Ovary (tissue), 9 donors: Measurements from ENCODE around the gene NPAS3. TPM values are rescaled to one million over a fixed set of nuclear protein-coding genes. Genes with fewer than 3 reads are reported as not detected.

Experiments used
- DNase-seq, 5 donors: peaks; one replicate each; pipeline ENCODE4 v3.0.0-alpha.2; 2019 to 2020
- H3K27ac ChIP-seq, 2 donors: fragments of 200-600 bp; one replicate each; pipeline versions ENCODE4 v1.5.1 to v1.8.0; 2019 to 2022
- H3K27me3 ChIP-seq: fragments of 200-600 bp; one replicate; pipeline ENCODE4 v1.8.0; 2022
- H3K36me3 ChIP-seq: fragments of 200-600 bp; sonication (generic); one replicate; pipeline ENCODE4 v1.5.1; 2019
- H3K4me1 ChIP-seq: one replicate; pipeline ENCODE4 v1.8.1; 2013; ENCODE audit warnings: mild to moderate bottlenecking, moderate library complexity; ENCODE audit not compliant: insufficient read depth
- H3K4me3 ChIP-seq: fragments of 200-600 bp; sonication (generic); one replicate; pipeline ENCODE4 v1.5.1; 2017
- H3K9me3 ChIP-seq, 2 donors: fragments of 200-600 bp in 1 of 2; sonication (generic) in 1 of 2; one replicate each; pipeline versions ENCODE4 v1.5.1 to v1.8.1; 2013 to 2019; ENCODE audit warnings: mild to moderate bottlenecking in 1 of 2, moderate library complexity in 1 of 2
- EP300 ChIP-seq: sonication (generic); formaldehyde crosslinking; IDR thresholded peaks from one replicate; pipeline ENCODE4 v1.6.1; 2017; ENCODE audit warnings: antibody characterized with exemption
- POLR2A ChIP-seq: fragments of 450-650 bp; IDR thresholded peaks from one replicate; pipeline ENCODE4 v1.6.1; 2017; ENCODE audit warnings: antibody characterized with exemption, mild to moderate bottlenecking, moderate library complexity
- WGBS, 3 donors: extraction: QIAGEN DNeasy Blood & Tissue Kit in 1 of 3; methylation state at CpG; one replicate each; pipeline versions ENCODE4 v1.1.5 to v1.1.7; 2013 to 2017; 5-methylcytosine and 5-hydroxymethylcytosine counted together
- intact Hi-C, 4 donors: fragments of 100-400 bp; cut with DNase I; formaldehyde crosslinking; loops; one replicate each; pipeline versions ENCODE4 v1.11.0 to v1.15.1; 2022 to 2023
- polyA plus RNA-seq, 2 donors: library from polyadenylated mRNA; stranded (reverse); fragments of 200-250 nt in 1 of 2; fragments of 350-450 nt in 1 of 2; fragmentation: Illumina TruSeq in 1 of 2; extraction: RNeasy Lipid Tissue Mini Kit (QIAGEN cat#74804) in 1 of 2; gene quantifications; one replicate each; pipeline ENCODE4 v1.2.3, GENCODE V29; 2013 to 2014
- total RNA-seq, 7 donors: library from RNA; depleted of rRNA in 2 of 7; stranded (reverse); fragments of >200 nt in 2 of 7; fragmentation: NEBNext Ultra II Directional in 3 of 7; extraction: Animal tissue kit (Norgen Biotek cat#: 25700) in 3 of 7; gene quantifications; one replicate each; pipeline versions ENCODE4 v1.1.0 to v1.2.4, GENCODE V29; 2016 to 2023
- TF ChIP-seq, protein P1 (sequence below), 3 donors: fragments of 450-650 bp in 2 of 3; fragments of 200-600 bp in 1 of 3; IDR thresholded peaks; one replicate each; pipeline versions ENCODE4 v1.5.1 to v1.8.0; 2016 to 2022; ENCODE audit warnings: antibody characterized with exemption in 3 of 3, mild to moderate bottlenecking in 1 of 3
- donor health status: DM: no; HTN: no; CAD: no; lungs with moderate emphysema.
- donor health status: DM: no; HTN: no; CAD: no.
- donor health status: Bipolar disorder and iron deficiency.
- donor health status: DM: yes; HTN: yes; CAD: no.
- donor health status: DM: no; HTN: no; CAD: no.
- donor health status: DM: yes; HTN: yes; CAD: no.

Gene NPAS3
- total and polyA plus RNA-seq, 9 donors = 1.9 to 15.4 (median 11.4) TPM

DNA sequence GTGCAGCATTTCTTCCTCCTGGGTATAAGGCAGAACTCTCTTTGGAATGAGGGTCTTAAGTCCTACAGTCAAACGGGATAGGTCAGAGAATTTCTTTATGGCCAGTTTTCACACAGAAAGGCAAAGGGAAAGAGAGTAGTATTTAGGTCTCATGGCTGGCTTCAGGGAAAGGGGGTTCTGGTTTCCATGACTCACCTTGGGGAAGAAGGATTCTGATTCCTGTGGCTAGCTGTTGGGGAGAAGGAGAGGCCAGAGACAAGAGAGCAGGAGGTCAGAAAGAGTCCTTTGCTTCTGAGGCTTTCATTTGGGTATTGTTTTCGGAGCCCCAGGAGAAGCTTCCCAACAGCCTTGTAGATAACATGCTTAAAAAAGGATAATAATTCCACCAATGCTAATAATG, 332.5 kb downstream of the NPAS3 start:
- H3K9me3 ChIP-seq = no peaks in the 10 kb centered on the region
- H3K4me3 ChIP-seq = no peak overlapping the region
- 57 to 74% (median 65%) methylated on average over 2 of the region's 2 CpGs for WGBS, 3 donors
- no peak for DNase-seq
- H3K27me3 ChIP-seq = no peaks in the 10 kb centered on the region
- H3K36me3 ChIP-seq = no peaks in the 10 kb centered on the region
- no peaks in the 10 kb centered on the region for H3K4me1 ChIP-seq
- no peak overlapping the region for H3K27ac ChIP-seq
- TF ChIP-seq POLR2A (no peak), EP300 (no peak)
- TF ChIP-seq, protein P1, sequence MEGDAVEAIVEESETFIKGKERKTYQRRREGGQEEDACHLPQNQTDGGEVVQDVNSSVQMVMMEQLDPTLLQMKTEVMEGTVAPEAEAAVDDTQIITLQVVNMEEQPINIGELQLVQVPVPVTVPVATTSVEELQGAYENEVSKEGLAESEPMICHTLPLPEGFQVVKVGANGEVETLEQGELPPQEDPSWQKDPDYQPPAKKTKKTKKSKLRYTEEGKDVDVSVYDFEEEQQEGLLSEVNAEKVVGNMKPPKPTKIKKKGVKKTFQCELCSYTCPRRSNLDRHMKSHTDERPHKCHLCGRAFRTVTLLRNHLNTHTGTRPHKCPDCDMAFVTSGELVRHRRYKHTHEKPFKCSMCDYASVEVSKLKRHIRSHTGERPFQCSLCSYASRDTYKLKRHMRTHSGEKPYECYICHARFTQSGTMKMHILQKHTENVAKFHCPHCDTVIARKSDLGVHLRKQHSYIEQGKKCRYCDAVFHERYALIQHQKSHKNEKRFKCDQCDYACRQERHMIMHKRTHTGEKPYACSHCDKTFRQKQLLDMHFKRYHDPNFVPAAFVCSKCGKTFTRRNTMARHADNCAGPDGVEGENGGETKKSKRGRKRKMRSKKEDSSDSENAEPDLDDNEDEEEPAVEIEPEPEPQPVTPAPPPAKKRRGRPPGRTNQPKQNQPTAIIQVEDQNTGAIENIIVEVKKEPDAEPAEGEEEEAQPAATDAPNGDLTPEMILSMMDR (IDR thresholded peaks at IDR 0.05) = no peak
- intact Hi-C loops = no loop called here

DNA sequence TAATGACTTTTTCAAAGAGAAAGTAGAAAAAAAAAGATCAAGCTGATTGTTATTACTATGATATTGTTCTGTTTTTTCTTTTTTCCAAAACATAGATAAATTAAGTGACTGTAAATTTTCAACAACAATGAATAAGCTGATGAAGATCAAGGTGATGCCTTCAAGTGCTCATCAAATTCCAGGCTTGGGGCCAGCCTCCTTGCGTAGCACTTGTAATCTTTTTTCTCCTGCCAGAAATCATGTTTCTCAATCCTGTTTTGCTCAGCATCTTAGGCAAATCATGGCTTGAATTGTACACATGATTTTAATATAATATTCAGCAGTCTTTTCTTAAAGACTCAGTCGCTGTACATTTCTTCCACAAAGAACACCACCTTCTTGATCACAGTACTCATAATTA, 333.2 kb downstream of the NPAS3 start:
- Histone ChIP-seq H3K27ac (no peak overlapping the region), H3K4me1 (no peaks in the 10 kb centered on the region), H3K9me3 (no peaks in the 10 kb centered on the region), H3K36me3 (no peaks in the 10 kb centered on the region), H3K27me3 (no peaks in the 10 kb centered on the region), H3K4me3 (no peak overlapping the region)
- intact Hi-C loops = no loop called here
- WGBS, 3 donors = 59 to 68% (median 64%) methylated on average over 2 of the region's 2 CpGs
- DNase-seq = peak in 2 of 5 donors; percentile 19 to 30
- TF ChIP-seq POLR2A (no peak), EP300 (no peak)
- TF ChIP-seq, protein P1 (IDR thresholded peaks at IDR 0.05) = no peak

DNA sequence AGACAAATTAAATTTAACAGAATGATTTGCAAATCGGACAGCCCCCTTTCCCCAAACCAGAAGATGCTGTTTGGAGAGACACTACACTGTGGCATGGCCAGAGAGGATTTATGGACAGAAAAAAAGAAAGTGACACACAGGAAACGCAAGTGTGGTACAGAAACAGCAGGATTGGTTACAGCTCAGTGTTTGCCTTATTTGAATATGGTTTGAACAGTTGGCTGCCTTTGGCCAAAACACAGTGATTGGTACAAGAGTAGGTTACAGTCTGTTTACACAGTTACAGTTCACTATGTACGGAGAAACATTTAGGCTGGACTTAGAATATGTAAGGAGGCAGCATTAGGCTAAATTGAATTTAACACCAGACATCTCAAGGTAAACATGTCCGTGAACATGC, 335.3 kb downstream of the NPAS3 start:
- no peak overlapping the region for H3K27ac ChIP-seq
- intact Hi-C loops = no loop called here
- no peak for TF ChIP-seq POLR2A
- no peak for TF ChIP-seq EP300
- TF ChIP-seq, protein P1 (IDR thresholded peaks at IDR 0.05) = no peak

DNA sequence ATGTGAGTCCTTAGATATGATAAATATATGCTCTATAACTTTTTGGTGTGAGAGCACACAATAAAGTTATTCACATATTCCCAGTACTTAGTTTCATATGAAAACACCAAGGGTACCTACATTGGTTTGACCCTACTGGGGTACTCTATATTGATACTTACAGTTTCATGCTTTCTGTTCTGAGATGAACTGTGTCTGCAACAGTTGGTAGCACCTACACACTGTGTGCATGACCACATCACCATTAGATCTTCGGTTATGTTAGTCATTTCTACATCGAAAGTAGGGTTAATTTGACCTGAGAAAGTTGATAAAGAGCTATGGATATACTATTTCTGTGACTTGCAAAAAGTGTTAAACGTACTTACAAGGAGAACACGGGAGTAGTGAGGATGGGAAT, 337.2 kb downstream of the NPAS3 start:
- 67 to 79% (median 70%) methylated on average over 4 of the region's 4 CpGs for WGBS, 3 donors
- Histone ChIP-seq H3K27ac (no peak overlapping the region), H3K9me3 (no peaks in the 10 kb centered on the region), H3K4me1 (no peaks in the 10 kb centered on the region), H3K4me3 (no peak overlapping the region), H3K27me3 (no peaks in the 10 kb centered on the region), H3K36me3 (no peaks in the 10 kb centered on the region)
- no peak for DNase-seq
- TF ChIP-seq EP300 (no peak), POLR2A (no peak)
- TF ChIP-seq, protein P1 (IDR thresholded peaks at IDR 0.05) = no peak
- intact Hi-C loops = no loop called here

More for the DNA sequence above, 335.3 kb downstream of the NPAS3 start:
- Histone ChIP-seq H3K9me3 (no peaks in the 10 kb centered on the region), H3K27me3 (no peaks in the 10 kb centered on the region), H3K4me1 (no peaks in the 10 kb centered on the region), H3K4me3 (no peak overlapping the region), H3K36me3 (no peaks in the 10 kb centered on the region)
- 91 to 92% (median 91%) methylated on average over 4 of the region's 4 CpGs for WGBS, 3 donors
- no peak for DNase-seq
